ENCODE measurements around the gene EVC2. TPM values are rescaled to one million over a fixed set of nuclear protein-coding genes. Genes with fewer than 3 reads are reported as not detected.

Gene EVC2
- total and polyA plus RNA-seq, 2 donors (not counting 1 experiment from before 2014, with no cell fraction given) = 1.1 TPM; not detected in 1

DNA sequence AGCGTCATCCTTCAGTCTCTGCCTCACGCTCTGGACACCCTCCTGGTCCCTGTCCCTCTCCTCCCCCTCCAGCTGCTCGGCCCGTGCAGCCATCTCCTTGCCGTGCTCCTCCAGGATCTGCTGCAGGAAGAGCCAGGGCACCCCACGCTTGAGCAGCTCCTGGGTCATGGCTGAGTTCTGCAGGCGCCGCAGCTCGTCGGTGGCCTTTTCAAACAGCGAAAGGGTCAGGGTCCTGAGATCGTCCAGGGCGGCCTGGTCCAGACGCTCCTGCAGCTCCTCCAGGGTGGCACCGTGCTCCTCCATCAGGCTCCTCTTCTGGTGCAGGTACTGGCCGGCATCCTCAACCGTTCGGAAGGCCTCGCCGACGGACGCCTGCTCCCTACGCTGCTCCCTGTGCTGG lies 85.8 kb downstream of the EVC2 start:
- no peaks in the 10 kb centered on the region for H3K27me3 ChIP-seq (replicated peaks in 1 of 4; ENCODE audit: control extremely low read depth in 1 of 4, control insufficient read depth in 3 of 4, insufficient read depth in 4 of 4, low read length in 3 of 4)
- Mint-ChIP-seq H3K4me3 (no peak overlapping the region), H3K27me3 (no peaks in the 10 kb centered on the region), H3K27ac (no peak overlapping the region), H3K4me1 (no peaks in the 10 kb centered on the region), H3K9me3 (ENCODE audit: insufficient read depth) (no peaks in the 10 kb centered on the region)
- ChIA-PET CTCF (no interaction called here), POLR2A (no interaction called here)
- H3K36me3 ChIP-seq (replicated peaks in 1 of 2; ENCODE audit: control extremely low read depth in 1 of 2, control insufficient read depth in 1 of 2, extremely low read depth in 1 of 2, insufficient read depth in 2 of 2, low read length in 1 of 2) = no peaks in the 10 kb centered on the region
- H3K9ac ChIP-seq (ENCODE audit: low read length) = no peak overlapping the region
- H3K4me2 ChIP-seq (replicated peaks; ENCODE audit: low read depth, low read length, poor library complexity, severe bottlenecking) = no peak overlapping the region
- ATAC-seq (ENCODE audit: low read depth) (no peak), DNase-seq (no peak)
- no peak overlapping the region for H3K4me3 ChIP-seq (ENCODE audit: control extremely low read depth in 1 of 5, extremely low read depth in 1 of 5, insufficient read depth in 1 of 5, low read depth in 2 of 5, low read length in 4 of 5)
- H3K27ac ChIP-seq (ENCODE audit: low read length in 2 of 2) = no peak overlapping the region
- no peaks in the 10 kb centered on the region for H4K20me1 ChIP-seq (ENCODE audit: control insufficient read depth, insufficient read depth, low read length, poor library complexity, severe bottlenecking)
- H2AFZ ChIP-seq (ENCODE audit: insufficient read depth, low read depth, low read length, poor library complexity, severe bottlenecking) = no peak overlapping the region
- WGBS (ENCODE audit: insufficient coverage) = 94% methylated on average over 17 of the region's 23 CpGs
- peaks cover 0 to 11% (median 0%) of the 10 kb centered on the region in 3 donors for H3K9me3 ChIP-seq (ENCODE audit: control extremely low read depth in 1 of 3, control insufficient read depth in 2 of 3, insufficient read depth in 1 of 3, low read length in 2 of 3)
- H3K79me2 ChIP-seq (ENCODE audit: control insufficient read depth, insufficient read depth, low read length) = no peaks in the 10 kb centered on the region
- intact Hi-C loops (cut with micrococcal nuclease) = no loop called here
- no peak for TF ChIP-seq EZH2 (IDR thresholded peaks at IDR 0.05; ENCODE audit: borderline replicate concordance, insufficient read depth, low read depth, low read length, poor library complexity, severe bottlenecking)
- H3K4me1 ChIP-seq (ENCODE audit: control insufficient read depth in 2 of 2, insufficient read depth in 2 of 2, low read length in 2 of 2) = no peaks in the 10 kb centered on the region

DNA sequence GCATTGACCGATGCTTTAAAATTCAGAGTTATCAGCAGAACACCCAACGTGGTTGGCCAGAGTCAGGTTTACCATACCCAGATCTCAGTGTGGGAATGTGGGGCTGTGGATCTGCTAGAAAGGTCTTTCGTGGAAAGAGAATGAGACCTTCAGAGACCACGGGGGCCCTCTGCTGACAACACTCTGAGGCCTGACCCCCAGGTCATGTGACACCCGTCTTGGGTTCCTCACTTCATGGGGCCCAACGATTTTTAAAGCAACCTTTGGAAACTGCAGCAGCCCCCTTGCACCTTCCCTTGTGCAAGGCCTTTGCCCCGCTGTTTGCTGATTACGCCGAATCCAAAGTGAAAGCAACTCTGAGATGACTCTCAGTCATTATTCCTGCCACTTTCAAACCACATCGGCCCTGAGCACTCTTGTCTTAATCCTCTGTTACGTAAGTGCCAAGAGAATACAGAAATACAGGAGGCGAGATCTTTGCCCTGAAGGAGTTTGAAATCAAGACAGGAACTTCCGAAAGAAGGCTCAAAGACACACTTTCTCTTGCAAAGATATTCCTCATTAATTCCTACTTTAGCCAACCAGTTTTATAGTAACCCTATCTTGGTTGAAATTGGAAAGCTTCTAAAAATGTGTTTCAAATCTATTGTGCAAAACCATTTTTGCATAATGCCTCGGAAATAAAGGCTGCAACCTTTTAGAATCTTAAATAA lies 88.3 kb downstream of the EVC2 start:
- Histone ChIP-seq H3K36me3 (replicated peaks in 1 of 2; ENCODE audit: control extremely low read depth in 1 of 2, control insufficient read depth in 1 of 2, extremely low read depth in 1 of 2, insufficient read depth in 2 of 2, low read length in 1 of 2) (no peaks in the 10 kb centered on the region), H3K79me2 (ENCODE audit: control insufficient read depth, insufficient read depth, low read length) (no peaks in the 10 kb centered on the region), H4K20me1 (ENCODE audit: control insufficient read depth, insufficient read depth, low read length, poor library complexity, severe bottlenecking) (no peaks in the 10 kb centered on the region), H3K9me3 (ENCODE audit: control extremely low read depth in 1 of 3, control insufficient read depth in 2 of 3, insufficient read depth in 1 of 3, low read length in 2 of 3) (peaks cover 0 to 11% (median 0%) of the 10 kb centered on the region in 3 donors), H3K27me3 (replicated peaks in 1 of 4; ENCODE audit: control extremely low read depth in 1 of 4, control insufficient read depth in 3 of 4, insufficient read depth in 4 of 4, low read length in 3 of 4) (no peaks in the 10 kb centered on the region), H3K4me1 (ENCODE audit: control insufficient read depth in 2 of 2, insufficient read depth in 2 of 2, low read length in 2 of 2) (no peaks in the 10 kb centered on the region), H3K4me2 (replicated peaks; ENCODE audit: low read depth, low read length, poor library complexity, severe bottlenecking) (no peak overlapping the region), H3K27ac (ENCODE audit: low read length in 2 of 2) (no peak overlapping the region), H2AFZ (ENCODE audit: insufficient read depth, low read depth, low read length, poor library complexity, severe bottlenecking) (no peak overlapping the region), H3K9ac (ENCODE audit: low read length) (no peak overlapping the region), H3K4me3 (ENCODE audit: control extremely low read depth in 1 of 5, extremely low read depth in 1 of 5, insufficient read depth in 1 of 5, low read depth in 2 of 5, low read length in 4 of 5) (no peak overlapping the region)
- no peaks in the 10 kb centered on the region for H3K4me1 Mint-ChIP-seq
- H3K27me3 Mint-ChIP-seq = no peaks in the 10 kb centered on the region
- no peak overlapping the region for H3K4me3 Mint-ChIP-seq
- CTCF ChIA-PET = no interaction called here
- DNase-seq = no peak
- no peak overlapping the region for H3K27ac Mint-ChIP-seq
- no peak for ATAC-seq (ENCODE audit: low read depth)
- WGBS (ENCODE audit: insufficient coverage) = 77% methylated on average over 12 of the region's 14 CpGs
- POLR2A ChIA-PET = no interaction called here
- no peak for TF ChIP-seq EZH2 (IDR thresholded peaks at IDR 0.05; ENCODE audit: borderline replicate concordance, insufficient read depth, low read depth, low read length, poor library complexity, severe bottlenecking)
- TF ChIP-seq, protein P1, sequence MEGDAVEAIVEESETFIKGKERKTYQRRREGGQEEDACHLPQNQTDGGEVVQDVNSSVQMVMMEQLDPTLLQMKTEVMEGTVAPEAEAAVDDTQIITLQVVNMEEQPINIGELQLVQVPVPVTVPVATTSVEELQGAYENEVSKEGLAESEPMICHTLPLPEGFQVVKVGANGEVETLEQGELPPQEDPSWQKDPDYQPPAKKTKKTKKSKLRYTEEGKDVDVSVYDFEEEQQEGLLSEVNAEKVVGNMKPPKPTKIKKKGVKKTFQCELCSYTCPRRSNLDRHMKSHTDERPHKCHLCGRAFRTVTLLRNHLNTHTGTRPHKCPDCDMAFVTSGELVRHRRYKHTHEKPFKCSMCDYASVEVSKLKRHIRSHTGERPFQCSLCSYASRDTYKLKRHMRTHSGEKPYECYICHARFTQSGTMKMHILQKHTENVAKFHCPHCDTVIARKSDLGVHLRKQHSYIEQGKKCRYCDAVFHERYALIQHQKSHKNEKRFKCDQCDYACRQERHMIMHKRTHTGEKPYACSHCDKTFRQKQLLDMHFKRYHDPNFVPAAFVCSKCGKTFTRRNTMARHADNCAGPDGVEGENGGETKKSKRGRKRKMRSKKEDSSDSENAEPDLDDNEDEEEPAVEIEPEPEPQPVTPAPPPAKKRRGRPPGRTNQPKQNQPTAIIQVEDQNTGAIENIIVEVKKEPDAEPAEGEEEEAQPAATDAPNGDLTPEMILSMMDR (IDR thresholded peaks at IDR 0.05) = no peak
- H3K9me3 Mint-ChIP-seq (ENCODE audit: insufficient read depth) = no peaks in the 10 kb centered on the region
- intact Hi-C loops (cut with micrococcal nuclease) = no loop called here
